Ishikawa (cell line): ENCODE data around the gene SUMO3.

Experiments
- CREB1 ChIP-seq: IDR thresholded peaks from 2 replicates; pipeline ENCODE4 v1.6.1; 2012; ENCODE audit warnings: low read depth
- EP300 ChIP-seq: IDR thresholded peaks from 2 replicates; pipeline ENCODE4 v1.6.1; 2012; ENCODE audit warnings: borderline replicate concordance
- REST ChIP-seq: IDR thresholded peaks from 2 replicates; pipeline ENCODE4 v1.6.1; 2012; ENCODE audit warnings: low read depth, mild to moderate bottlenecking
- TAF1 ChIP-seq: IDR thresholded peaks from 2 replicates; pipeline ENCODE4 v1.6.1; 2012; ENCODE audit warnings: low read depth, mild to moderate bottlenecking
- USF1 ChIP-seq: IDR thresholded peaks from 2 replicates; pipeline ENCODE4 v1.6.1; 2012

- TF ChIP-seq REST, result no peak
- no peak for TF ChIP-seq EP300
- TF ChIP-seq TAF1, result no peak
- no peak for TF ChIP-seq USF1
- no peak for TF ChIP-seq CREB1
Measured at GRCh38 chr21:44764319-44765230, 53.3 kb downstream of the SUMO3 start.
